ENCODE data around the gene PCNA. TPM values are rescaled to one million over a fixed set of nuclear protein-coding genes. Genes with fewer than 3 reads are reported as not detected.
"Not testable (repeated sequence)": the region's sequence is repeated elsewhere in the genome, so short reads cannot be mapped to it uniquely, and the experiment has no call there.

PCNA gene
- total RNA-seq, 2 experiments from 2014 or later: 554 to 560 TPM

- ChIA-PET POLR2A (no interaction called here), CTCF (interaction anchor here (0.6 to 7.0 kb wide), 5 partner anchors 16 to 141 kb away, joined by 3 to 132 read pairs (median 5); no protein-coding TSS in a partner anchor)
- DNase-seq: no peak
- intact Hi-C loops (cut with micrococcal nuclease): no loop called here
- H3K36me3 Mint-ChIP-seq: peaks cover 27% of the 10 kb centered on the region
- no peaks in the 10 kb centered on the region for H3K27me3 Mint-ChIP-seq
- no peaks in the 10 kb centered on the region for H3K9me3 Mint-ChIP-seq
- peaks cover 4% of the 10 kb centered on the region for H3K4me1 Mint-ChIP-seq (ENCODE audit: low read depth)
- no peak overlapping the region for H3K27ac Mint-ChIP-seq
- no peak overlapping the region for H3K4me3 Mint-ChIP-seq
Observed at GRCh38 chr20:5095931-5096330, 23.8 kb downstream of the PCNA start.

GRCh38 chr20:5095454-5095853 lies 24.3 kb downstream of the PCNA start:
- Mint-ChIP-seq H3K36me3 (peaks cover 24% of the 10 kb centered on the region), H3K9me3 (no peaks in the 10 kb centered on the region), H3K27ac (no peak overlapping the region), H3K4me1 (ENCODE audit: low read depth) (peaks cover 2% of the 10 kb centered on the region), H3K27me3 (no peaks in the 10 kb centered on the region), H3K4me3 (no peak overlapping the region)
- DNase-seq: no peak
- CTCF ChIA-PET: interaction anchor here (0.6 to 7.0 kb wide), 4 partner anchors 15 to 140 kb away, joined by 3 to 132 read pairs (median 6); no protein-coding TSS in a partner anchor
- POLR2A ChIA-PET: no interaction called here
- intact Hi-C loops (cut with micrococcal nuclease): no loop called here

- no peak for DNase-seq
- no peaks in the 10 kb centered on the region for H3K9me3 Mint-ChIP-seq
- intact Hi-C loops (cut with micrococcal nuclease): no loop called here
- peaks cover 11% of the 10 kb centered on the region for H3K4me1 Mint-ChIP-seq (ENCODE audit: low read depth)
- no peak overlapping the region for H3K27ac Mint-ChIP-seq
- CTCF ChIA-PET: interaction anchor here (2.6 to 2.8 kb wide), 2 partner anchors 8 to 36 kb away, joined by 8 to 17 read pairs; no protein-coding TSS in a partner anchor
- no peaks in the 10 kb centered on the region for H3K27me3 Mint-ChIP-seq
- no peak overlapping the region for H3K4me3 Mint-ChIP-seq
- POLR2A ChIA-PET: no interaction called here
- peaks cover 9% of the 10 kb centered on the region for H3K36me3 Mint-ChIP-seq
Observed at GRCh38 chr20:5092765-5093339, 26.9 kb downstream of the PCNA start.

GRCh38 chr20:5091902-5092301 lies 27.9 kb downstream of the PCNA start:
- H3K27me3 Mint-ChIP-seq: no peaks in the 10 kb centered on the region
- no peak overlapping the region for H3K4me3 Mint-ChIP-seq
- no peaks in the 10 kb centered on the region for H3K9me3 Mint-ChIP-seq
- ChIA-PET POLR2A (no interaction called here), CTCF (interaction anchor here (2.6 to 2.8 kb wide), 2 partner anchors 9 to 35 kb away, joined by 8 to 17 read pairs; no protein-coding TSS in a partner anchor)
- no peak overlapping the region for H3K27ac Mint-ChIP-seq
- H3K36me3 Mint-ChIP-seq: peaks cover 7% of the 10 kb centered on the region
- intact Hi-C loops (cut with micrococcal nuclease): no loop called here
- peaks cover 11% of the 10 kb centered on the region for H3K4me1 Mint-ChIP-seq (ENCODE audit: low read depth)
- no peak for DNase-seq

GRCh38 chr20:5090191-5090590 lies 29.6 kb downstream of the PCNA start:
- H3K4me3 Mint-ChIP-seq: no peak overlapping the region
- peaks cover 9% of the 10 kb centered on the region for H3K36me3 Mint-ChIP-seq
- no peaks in the 10 kb centered on the region for H3K9me3 Mint-ChIP-seq
- ChIA-PET CTCF (no interaction called here), POLR2A (no interaction called here)
- no peaks in the 10 kb centered on the region for H3K27me3 Mint-ChIP-seq
- intact Hi-C loops (cut with micrococcal nuclease): no loop called here
- peak overlapping the region; percentile 10 for H3K27ac Mint-ChIP-seq
- H3K4me1 Mint-ChIP-seq (ENCODE audit: low read depth): peaks cover 11% of the 10 kb centered on the region
- no peak for DNase-seq

- H3K9me3 Mint-ChIP-seq: no peaks in the 10 kb centered on the region
- H3K36me3 Mint-ChIP-seq: peaks cover 9% of the 10 kb centered on the region
- no peak overlapping the region for H3K27ac Mint-ChIP-seq
- ChIA-PET CTCF (interaction anchor here (1.3 kb wide), 1 partner anchor 12 kb away, joined by 3 read pairs; no protein-coding TSS in a partner anchor), POLR2A (interaction anchor here (0.8 to 1.0 kb wide), 2 partner anchors 9 to 33 kb away, joined by 3 to 6 read pairs; no protein-coding TSS in a partner anchor)
- H3K4me3 Mint-ChIP-seq: no peak overlapping the region
- no peak for DNase-seq
- intact Hi-C loops (cut with micrococcal nuclease): no loop called here
- H3K4me1 Mint-ChIP-seq (ENCODE audit: low read depth): peaks cover 11% of the 10 kb centered on the region
- no peaks in the 10 kb centered on the region for H3K27me3 Mint-ChIP-seq
Observed at GRCh38 chr20:5088688-5089087, 31.1 kb downstream of the PCNA start.

- H3K27me3 Mint-ChIP-seq: no peaks in the 10 kb centered on the region
- POLR2A ChIA-PET: no interaction called here
- DNase-seq: no peak
- CTCF ChIA-PET: interaction anchor here (0.7 to 1.0 kb wide), 3 partner anchors 14 to 41 kb away, joined by 3 to 6 read pairs (median 4); partner anchors contain the start of gene CDS2
- H3K4me3 Mint-ChIP-seq: no peak overlapping the region
- H3K4me1 Mint-ChIP-seq (ENCODE audit: low read depth): peaks cover 17% of the 10 kb centered on the region
- intact Hi-C loops (cut with micrococcal nuclease): no loop called here
- H3K9me3 Mint-ChIP-seq: no peaks in the 10 kb centered on the region
- H3K36me3 Mint-ChIP-seq: peaks cover 3% of the 10 kb centered on the region
- no peak overlapping the region for H3K27ac Mint-ChIP-seq
Observed at GRCh38 chr20:5085380-5085779, 34.4 kb downstream of the PCNA start.

DNA sequence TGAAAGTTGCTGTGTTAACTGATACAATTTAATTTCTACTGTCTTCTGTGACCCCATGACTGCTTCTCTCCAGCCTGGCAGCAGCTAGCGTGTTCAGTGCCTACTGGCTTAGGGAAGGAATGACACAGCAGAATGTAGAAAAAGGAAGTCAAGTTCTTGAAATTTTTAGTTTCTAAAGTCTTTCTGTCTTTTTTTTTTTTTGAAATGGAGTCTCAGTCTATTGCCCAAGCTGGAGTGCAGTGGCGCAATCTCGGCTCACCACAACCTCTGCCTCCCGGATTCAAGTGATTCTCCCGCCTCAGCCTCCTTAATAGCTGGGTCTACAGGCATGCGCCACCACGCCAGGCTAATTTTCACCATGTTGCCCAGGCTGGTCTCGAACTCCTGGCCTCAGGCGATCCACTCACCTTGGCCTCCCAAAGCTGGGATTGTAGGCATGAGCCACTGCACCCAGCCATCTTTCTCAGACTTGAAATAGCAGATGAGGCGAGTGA lies 39.3 kb downstream of the PCNA start:
- Mint-ChIP-seq H3K9me3 (no peaks in the 10 kb centered on the region), H3K27ac (peak overlapping the region; percentile 71), H3K4me1 (ENCODE audit: low read depth) (peaks cover 37% of the 10 kb centered on the region), H3K27me3 (no peaks in the 10 kb centered on the region), H3K4me3 (no peak overlapping the region), H3K36me3 (peaks cover 1% of the 10 kb centered on the region)
- ChIA-PET POLR2A (interaction anchor here (1.4 kb wide), 1 partner anchor 24 kb away, joined by 4 read pairs; no protein-coding TSS in a partner anchor), CTCF (interaction anchor here (0.8 to 4.6 kb wide), 5 partner anchors 15 to 122 kb away, joined by 3 to 28 read pairs (median 4); no protein-coding TSS in a partner anchor)
- intact Hi-C loops (cut with micrococcal nuclease): no loop called here
- peak; percentile 64 for DNase-seq

GRCh38 chr20:5078399-5078958 lies 41.3 kb downstream of the PCNA start:
- DNase-seq: peak; percentile 92
- Mint-ChIP-seq H3K9me3 (no peaks in the 10 kb centered on the region), H3K4me1 (ENCODE audit: low read depth) (peaks cover 37% of the 10 kb centered on the region), H3K27me3 (no peaks in the 10 kb centered on the region), H3K4me3 (peak overlapping the region; percentile 60), H3K27ac (peak overlapping the region; percentile 90), H3K36me3 (no peaks in the 10 kb centered on the region)
- ChIA-PET POLR2A (interaction anchor here (1.2 kb wide), 1 partner anchor 21 kb away, joined by 3 read pairs; no protein-coding TSS in a partner anchor), CTCF (interaction anchor here (0.9 to 3.8 kb wide), 4 partner anchors 20 to 23 kb away, joined by 4 to 20 read pairs (median 6); no protein-coding TSS in a partner anchor)
- intact Hi-C loops (cut with micrococcal nuclease): loop anchor here (1.0 to 5.0 kb wide), 7 partner anchors 22 to 266 kb away; partner anchors contain the start of gene SLC23A2

DNA sequence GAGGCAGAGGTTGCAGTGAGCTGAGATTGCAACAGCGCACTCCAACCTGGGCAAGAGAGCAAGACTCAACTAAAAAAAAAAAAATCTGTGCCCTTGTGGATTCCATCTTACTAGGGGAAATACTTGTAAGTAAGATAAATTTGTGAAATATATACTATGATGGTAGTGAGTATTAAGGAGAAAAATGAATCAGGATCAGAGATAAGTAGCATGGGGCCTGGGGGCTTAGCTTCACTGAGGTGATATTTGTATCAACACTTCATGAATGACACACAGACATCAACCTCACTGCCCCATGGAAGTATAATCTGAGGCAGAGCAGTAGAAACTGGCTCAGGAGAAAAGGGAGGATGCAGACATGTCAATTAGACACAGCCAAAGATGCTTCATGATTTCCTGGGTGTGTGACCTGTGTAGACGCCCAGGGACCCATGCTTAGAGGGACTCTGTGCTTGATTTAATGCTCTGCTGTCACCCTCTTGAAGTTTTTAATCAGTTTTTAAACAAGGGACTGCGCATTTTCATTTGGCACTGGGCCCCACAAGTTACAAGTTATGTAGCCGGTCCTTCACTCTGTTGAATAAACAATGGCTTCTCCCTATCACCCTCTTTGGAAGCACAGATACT lies 41.9 kb downstream of the PCNA start:
- CTCF ChIA-PET: interaction anchor here (0.6 to 1.4 kb wide), 4 partner anchors 20 to 119 kb away, joined by 3 to 8 read pairs (median 4); no protein-coding TSS in a partner anchor
- intact Hi-C loops (cut with micrococcal nuclease): loop anchor here (1.0 to 5.0 kb wide), 7 partner anchors 22 to 265 kb away; partner anchors contain the start of gene SLC23A2
- H3K9me3 Mint-ChIP-seq: no peaks in the 10 kb centered on the region

GRCh38 chr20:5076913-5077312 lies 42.8 kb downstream of the PCNA start:
- intact Hi-C loops (cut with micrococcal nuclease): loop anchor here (5.0 kb wide), 1 partner anchor 105 kb away; no protein-coding TSS in a partner anchor
- CTCF ChIA-PET: interaction anchor here (1.2 to 1.4 kb wide), 3 partner anchors 20 to 24 kb away, joined by 3 to 8 read pairs (median 4); no protein-coding TSS in a partner anchor
- H3K4me3 Mint-ChIP-seq, DNase-seq, H3K27me3 Mint-ChIP-seq, H3K27ac Mint-ChIP-seq, POLR2A ChIA-PET, H3K9me3 Mint-ChIP-seq, H3K36me3 Mint-ChIP-seq: not testable (repeated sequence)
- peaks cover 37% of the 10 kb centered on the region for H3K4me1 Mint-ChIP-seq (ENCODE audit: low read depth)

More for the DNA sequence above, 41.9 kb downstream of the PCNA start:
- Mint-ChIP-seq H3K4me3 (peak overlapping the region; percentile 60), H3K27me3 (no peaks in the 10 kb centered on the region), H3K36me3 (no peaks in the 10 kb centered on the region), H3K27ac (peak overlapping the region; percentile 90), H3K4me1 (ENCODE audit: low read depth) (peaks cover 37% of the 10 kb centered on the region)
- POLR2A ChIA-PET: interaction anchor here (1.2 kb wide), 1 partner anchor 21 kb away, joined by 3 read pairs; no protein-coding TSS in a partner anchor
- DNase-seq: peak; percentile 49
